ENCODE data around the gene SLC19A1. TPM values are rescaled to one million over a fixed set of nuclear protein-coding genes. Genes with fewer than 3 reads are reported as not detected.

SLC19A1 gene
- total and polyA plus RNA-seq, 3 experiments from 2014 or later, result 7.0 to 66.8 (median 55.7) TPM

DNA sequence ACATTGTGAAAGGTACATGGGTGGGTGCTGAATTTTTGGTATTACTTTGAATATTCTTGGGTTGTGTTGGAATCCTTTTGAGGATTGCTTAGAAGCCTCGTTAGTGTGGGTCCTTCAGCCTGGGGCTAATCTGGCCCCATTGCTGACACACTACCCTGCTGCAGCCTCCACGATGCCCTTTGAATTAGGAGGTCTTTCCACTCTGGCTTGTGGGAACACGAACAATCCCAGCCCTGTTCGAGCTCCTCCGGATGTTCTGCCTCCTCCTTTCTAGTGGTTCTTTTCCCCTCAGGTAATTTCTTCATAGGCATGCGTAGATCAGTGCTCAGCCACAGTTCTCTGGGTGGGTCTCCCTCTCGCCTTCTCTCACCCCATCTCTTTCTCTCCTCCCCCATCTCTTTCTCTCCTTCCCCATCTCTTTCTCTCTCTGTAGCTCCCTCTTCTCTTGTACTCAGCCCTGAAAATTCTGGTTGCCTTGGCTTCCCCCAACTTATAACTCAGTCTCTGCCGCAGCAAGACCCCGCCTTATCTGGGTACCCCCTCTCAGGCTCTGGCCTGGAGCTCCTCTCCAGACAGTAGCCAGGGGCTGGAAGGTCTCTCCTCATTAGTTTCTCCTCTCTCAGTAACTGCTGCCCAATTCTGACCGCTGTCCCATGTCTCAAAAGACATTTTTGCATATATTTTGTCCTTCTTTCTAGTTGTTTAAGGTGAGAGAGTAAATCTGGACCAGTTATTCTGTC is 46.0 kb upstream of the SLC19A1 start:
- Mint-ChIP-seq H3K27me3 (peaks cover 32 to 35% of the 10 kb centered on the region in 2 donors), H3K9me3 (peaks cover 13 to 27% (median 22%) of the 10 kb centered on the region in 5 donors), H3K4me1 (peaks cover 0 to under 1% (median 0%) of the 10 kb centered on the region in 3 donors), H3K27ac (peak overlapping the region in 2 of 8 donors; percentile 6 to 47), H3K4me3 (peak overlapping the region in 1 of 7 donors; percentile 41), H3K36me3 (peaks cover 0 to 3% (median 3%) of the 10 kb centered on the region in 3 donors)
- Histone ChIP-seq H3K27me3 (ENCODE audit: insufficient read depth, low read length, poor library complexity, severe bottlenecking) (no peaks in the 10 kb centered on the region), H3K27ac (ENCODE audit: low read depth, low read length) (no peak overlapping the region), H3K36me3 (ENCODE audit: insufficient read depth, low read length) (no peaks in the 10 kb centered on the region), H3K4me3 (ENCODE audit: low read length) (no peak overlapping the region), H3K9me3 (ENCODE audit: low read length) (peaks cover 9% of the 10 kb centered on the region), H3K4me1 (ENCODE audit: insufficient read depth, low read length) (peaks cover 20% of the 10 kb centered on the region)
- POLR2A ChIA-PET, result no interaction called here
- CTCF ChIA-PET, result interaction anchor here (1.8 kb wide), 1 partner anchor 32 kb away, joined by 4 read pairs; no protein-coding TSS in a partner anchor
- no peak for DNase-seq

DNA sequence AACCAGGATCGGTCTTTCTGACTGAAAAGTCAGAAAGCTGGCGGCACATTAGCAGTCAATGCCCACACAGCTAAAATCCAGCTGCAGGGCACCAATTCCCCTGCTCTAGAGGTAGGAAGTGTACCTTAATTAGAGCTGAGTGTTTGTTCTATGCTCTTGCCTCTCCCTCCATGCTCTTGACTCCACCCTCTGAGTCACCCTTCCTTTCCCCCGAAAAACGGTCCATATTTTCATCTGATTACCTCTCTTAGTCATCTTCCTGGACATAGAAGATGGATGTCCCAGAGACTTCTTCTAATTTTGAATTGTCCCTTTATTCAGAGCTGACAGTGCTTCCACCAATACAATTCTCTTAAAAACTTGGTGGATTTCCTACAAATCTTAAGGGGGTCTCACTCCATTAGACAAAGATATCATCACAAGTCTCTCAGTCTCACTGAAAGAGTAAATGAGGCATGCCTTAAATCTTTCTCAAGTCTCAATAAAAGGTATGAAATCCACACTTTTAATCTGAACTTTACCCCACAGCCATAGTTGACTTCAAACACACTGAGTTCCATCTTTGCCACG is 44.1 kb upstream of the SLC19A1 start:
- POLR2A ChIA-PET, result no interaction called here

DNA sequence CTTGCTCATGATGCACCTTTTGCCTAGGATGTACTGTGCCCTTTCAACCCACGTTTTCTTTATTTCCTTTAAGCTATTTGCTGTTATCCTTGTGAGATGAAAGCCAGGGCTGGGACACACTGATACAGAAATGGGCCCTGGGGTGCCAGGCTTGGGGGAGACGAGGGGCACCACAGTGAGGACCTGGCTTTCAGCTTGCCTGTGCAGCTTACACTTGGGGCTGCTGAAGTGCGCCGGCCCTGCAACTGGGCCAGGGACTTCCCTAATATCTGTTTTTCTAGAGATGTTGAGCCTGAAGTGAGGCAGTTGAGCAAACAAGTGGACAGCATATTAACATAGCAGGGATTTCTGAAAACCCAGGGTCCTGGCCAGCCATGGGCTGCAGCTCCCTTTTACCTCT is 42.5 kb upstream of the SLC19A1 start:
- ChIA-PET POLR2A (no interaction called here), CTCF (interaction anchor here (1.4 kb wide), 1 partner anchor 11 kb away, joined by 5 read pairs; no protein-coding TSS in a partner anchor)
- H3K36me3 Mint-ChIP-seq, result peaks cover 0 to 3% (median 3%) of the 10 kb centered on the region in 3 donors
- Histone ChIP-seq H3K4me3 (ENCODE audit: low read length) (no peak overlapping the region), H3K36me3 (ENCODE audit: insufficient read depth, low read length) (no peaks in the 10 kb centered on the region), H3K27ac (ENCODE audit: low read depth, low read length) (no peak overlapping the region), H3K4me1 (ENCODE audit: insufficient read depth, low read length) (no peaks in the 10 kb centered on the region), H3K27me3 (ENCODE audit: insufficient read depth, low read length, poor library complexity, severe bottlenecking) (no peaks in the 10 kb centered on the region), H3K9me3 (ENCODE audit: low read length) (peaks cover 13% of the 10 kb centered on the region)
- DNase-seq, result peak in 1 of 5 donors; percentile 20
- H3K4me3 Mint-ChIP-seq, result no peak overlapping the region
- no peaks in the 10 kb centered on the region for H3K4me1 Mint-ChIP-seq
- peaks cover 16 to 33% (median 25%) of the 10 kb centered on the region in 5 donors for H3K9me3 Mint-ChIP-seq
- H3K27me3 Mint-ChIP-seq, result peaks cover 40 to 42% of the 10 kb centered on the region in 2 donors
- no peak overlapping the region for H3K27ac Mint-ChIP-seq

More for the DNA sequence above, 44.1 kb upstream of the SLC19A1 start:
- H3K27ac ChIP-seq (ENCODE audit: low read depth, low read length), result no peak overlapping the region
- no peaks in the 10 kb centered on the region for H3K4me1 Mint-ChIP-seq
- no peak overlapping the region for H3K4me3 ChIP-seq (ENCODE audit: low read length)
- DNase-seq, result no peak
- peaks cover 4% of the 10 kb centered on the region for H3K4me1 ChIP-seq (ENCODE audit: insufficient read depth, low read length)
- H3K27me3 ChIP-seq (ENCODE audit: insufficient read depth, low read length, poor library complexity, severe bottlenecking), result no peaks in the 10 kb centered on the region
- H3K9me3 ChIP-seq (ENCODE audit: low read length), result peaks cover 13% of the 10 kb centered on the region
- peaks cover 16 to 33% (median 25%) of the 10 kb centered on the region in 5 donors for H3K9me3 Mint-ChIP-seq
- H3K4me3 Mint-ChIP-seq, result no peak overlapping the region
- no peak overlapping the region for H3K27ac Mint-ChIP-seq
- peaks cover 0 to 3% (median 3%) of the 10 kb centered on the region in 3 donors for H3K36me3 Mint-ChIP-seq
- CTCF ChIA-PET, result no interaction called here
- no peaks in the 10 kb centered on the region for H3K36me3 ChIP-seq (ENCODE audit: insufficient read depth, low read length)
- peaks cover 38 to 42% of the 10 kb centered on the region in 2 donors for H3K27me3 Mint-ChIP-seq

DNA sequence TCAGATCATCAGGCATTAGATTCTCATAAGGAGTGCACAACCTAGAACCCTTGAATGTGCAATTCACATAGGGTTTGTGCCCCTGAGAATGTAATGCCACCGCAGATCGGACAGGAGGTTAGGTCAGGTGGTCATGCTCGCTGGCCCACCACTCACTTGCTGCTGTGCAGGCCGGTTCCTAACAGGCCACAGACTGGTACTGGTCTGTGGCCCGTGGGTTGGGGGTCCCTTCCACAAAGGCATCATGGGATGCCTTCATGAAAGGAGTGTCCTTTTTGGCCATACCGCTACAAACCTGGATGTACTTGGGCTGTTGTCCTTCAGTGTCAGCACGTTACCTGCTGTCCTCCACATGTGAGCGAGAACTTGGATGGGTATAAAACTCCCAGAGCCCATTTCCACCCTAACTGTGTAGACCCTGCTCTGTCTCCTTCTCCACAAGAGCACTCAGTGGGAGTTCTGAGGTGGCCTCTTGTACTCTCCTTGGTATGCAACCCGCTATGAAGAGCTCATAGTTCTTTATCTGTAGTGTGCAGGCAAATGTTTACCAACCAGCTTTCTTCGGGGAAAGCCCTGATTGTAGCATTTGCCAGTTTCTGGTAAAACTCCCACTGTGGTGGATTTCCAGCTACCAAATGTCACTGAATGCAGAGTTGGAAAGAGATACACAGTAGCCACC is 41.7 kb upstream of the SLC19A1 start:
- CTCF ChIA-PET, result no interaction called here
- H3K4me3 Mint-ChIP-seq, result no peak overlapping the region
- H3K27ac Mint-ChIP-seq, result no peak overlapping the region
- Histone ChIP-seq H3K4me1 (ENCODE audit: insufficient read depth, low read length) (no peaks in the 10 kb centered on the region), H3K27ac (ENCODE audit: low read depth, low read length) (no peak overlapping the region), H3K9me3 (ENCODE audit: low read length) (peaks cover 13% of the 10 kb centered on the region), H3K27me3 (ENCODE audit: insufficient read depth, low read length, poor library complexity, severe bottlenecking) (no peaks in the 10 kb centered on the region), H3K36me3 (ENCODE audit: insufficient read depth, low read length) (no peaks in the 10 kb centered on the region), H3K4me3 (ENCODE audit: low read length) (no peak overlapping the region)
- POLR2A ChIA-PET, result no interaction called here
- DNase-seq, result peak in 1 of 5 donors; percentile 7
- peaks cover 16 to 33% (median 25%) of the 10 kb centered on the region in 5 donors for H3K9me3 Mint-ChIP-seq
- H3K27me3 Mint-ChIP-seq, result peaks cover 33 to 40% of the 10 kb centered on the region in 2 donors
- peaks cover 0 to 3% (median 3%) of the 10 kb centered on the region in 3 donors for H3K36me3 Mint-ChIP-seq
- H3K4me1 Mint-ChIP-seq, result no peaks in the 10 kb centered on the region

DNA sequence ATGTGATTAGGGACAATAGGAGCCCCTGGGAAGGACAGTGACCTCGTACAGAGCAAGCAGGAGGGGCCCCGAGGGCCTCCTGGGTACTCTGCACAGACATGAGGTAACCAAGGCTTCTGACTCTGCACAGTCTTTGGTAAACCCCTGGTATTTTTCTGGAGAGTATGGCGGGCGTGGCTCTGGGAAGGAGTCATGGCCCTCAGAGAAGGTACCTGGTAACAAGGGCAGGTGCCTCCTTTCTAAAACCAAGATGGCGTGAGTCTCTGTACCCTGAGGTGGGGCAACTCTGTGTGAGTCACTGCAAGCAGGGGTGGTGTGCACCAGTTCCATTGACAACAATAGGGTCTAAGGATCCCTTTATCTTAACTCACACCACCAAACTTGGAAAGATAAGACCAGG is 39.9 kb upstream of the SLC19A1 start:
- peaks cover 12 to 27% (median 22%) of the 10 kb centered on the region in 5 donors for H3K9me3 Mint-ChIP-seq
- Histone ChIP-seq H3K4me1 (ENCODE audit: insufficient read depth, low read length) (no peaks in the 10 kb centered on the region), H3K4me3 (ENCODE audit: low read length) (no peak overlapping the region), H3K27ac (ENCODE audit: low read depth, low read length) (no peak overlapping the region), H3K36me3 (ENCODE audit: insufficient read depth, low read length) (no peaks in the 10 kb centered on the region), H3K27me3 (ENCODE audit: insufficient read depth, low read length, poor library complexity, severe bottlenecking) (no peaks in the 10 kb centered on the region), H3K9me3 (ENCODE audit: low read length) (peaks cover 13% of the 10 kb centered on the region)
- no peaks in the 10 kb centered on the region for H3K4me1 Mint-ChIP-seq
- H3K27ac Mint-ChIP-seq, result no peak overlapping the region
- POLR2A ChIA-PET, result no interaction called here
- no peak overlapping the region for H3K4me3 Mint-ChIP-seq
- CTCF ChIA-PET, result interaction anchor here (1.2 kb wide), 1 partner anchor 14 kb away, joined by 4 read pairs; no protein-coding TSS in a partner anchor
- peaks cover 21 to 22% of the 10 kb centered on the region in 2 donors for H3K27me3 Mint-ChIP-seq
- DNase-seq, result no peak
- peaks cover 0 to 3% (median 2%) of the 10 kb centered on the region in 3 donors for H3K36me3 Mint-ChIP-seq

DNA sequence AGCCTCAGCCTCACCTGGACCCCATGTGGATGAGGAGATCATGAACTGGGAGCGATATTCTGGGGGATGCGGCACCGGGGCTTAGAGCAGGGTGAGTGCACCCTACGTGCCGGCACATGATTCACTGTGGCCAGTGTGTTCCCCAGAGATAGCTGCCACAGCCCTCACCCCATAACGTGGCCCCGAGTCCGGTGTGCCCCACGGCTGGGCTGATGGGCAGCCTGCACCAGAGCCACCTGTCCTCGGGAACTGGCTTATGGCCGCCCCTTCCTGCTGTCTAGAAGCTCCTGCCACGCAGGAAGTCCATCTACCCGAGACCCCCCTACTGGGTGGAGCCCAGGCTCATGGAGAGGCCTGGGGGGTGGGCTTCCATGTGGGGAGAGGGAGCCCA is 39.1 kb upstream of the SLC19A1 start:
- no peak overlapping the region for H3K27ac ChIP-seq (ENCODE audit: low read depth, low read length)
- no peaks in the 10 kb centered on the region for H3K4me1 Mint-ChIP-seq
- CTCF ChIA-PET, result interaction anchor here (1.2 kb wide), 1 partner anchor 15 kb away, joined by 4 read pairs; no protein-coding TSS in a partner anchor
- H3K36me3 ChIP-seq (ENCODE audit: insufficient read depth, low read length), result no peaks in the 10 kb centered on the region
- no peaks in the 10 kb centered on the region for H3K27me3 ChIP-seq (ENCODE audit: insufficient read depth, low read length, poor library complexity, severe bottlenecking)
- no peak overlapping the region for H3K27ac Mint-ChIP-seq
- peaks cover 9% of the 10 kb centered on the region for H3K9me3 ChIP-seq (ENCODE audit: low read length)
- H3K9me3 Mint-ChIP-seq, result peaks cover 5 to 19% (median 14%) of the 10 kb centered on the region in 5 donors
- peaks cover 0 to 3% (median 0%) of the 10 kb centered on the region in 3 donors for H3K36me3 Mint-ChIP-seq
- H3K4me3 Mint-ChIP-seq, result no peak overlapping the region
- H3K4me1 ChIP-seq (ENCODE audit: insufficient read depth, low read length), result no peaks in the 10 kb centered on the region
- H3K27me3 Mint-ChIP-seq, result peaks cover 14 to 18% of the 10 kb centered on the region in 2 donors
- H3K4me3 ChIP-seq (ENCODE audit: low read length), result no peak overlapping the region
- no peak for DNase-seq
- POLR2A ChIA-PET, result no interaction called here

GRCh38 chr21:45580576-45581321 is 38.5 kb upstream of the SLC19A1 start:
- no peaks in the 10 kb centered on the region for H3K4me1 ChIP-seq (ENCODE audit: insufficient read depth, low read length)
- H3K4me3 ChIP-seq (ENCODE audit: low read length), result no peak overlapping the region
- H3K9me3 ChIP-seq (ENCODE audit: low read length), result peaks cover 4% of the 10 kb centered on the region
- no peak for DNase-seq
- no peaks in the 10 kb centered on the region for H3K4me1 Mint-ChIP-seq
- H3K9me3 Mint-ChIP-seq, result peaks cover 3 to 13% (median 8%) of the 10 kb centered on the region in 5 donors
- no peak overlapping the region for H3K4me3 Mint-ChIP-seq
- no peaks in the 10 kb centered on the region for H3K27me3 ChIP-seq (ENCODE audit: insufficient read depth, low read length, poor library complexity, severe bottlenecking)
- no peak overlapping the region for H3K27ac ChIP-seq (ENCODE audit: low read depth, low read length)
- H3K27ac Mint-ChIP-seq, result no peak overlapping the region
- H3K36me3 Mint-ChIP-seq, result no peaks in the 10 kb centered on the region
- no peaks in the 10 kb centered on the region for H3K36me3 ChIP-seq (ENCODE audit: insufficient read depth, low read length)
- POLR2A ChIA-PET, result no interaction called here
- CTCF ChIA-PET, result interaction anchor here (1.2 kb wide), 1 partner anchor 16 kb away, joined by 4 read pairs; no protein-coding TSS in a partner anchor
- H3K27me3 Mint-ChIP-seq, result peaks cover 13 to 16% of the 10 kb centered on the region in 2 donors

Measured in CD8-positive, alpha-beta memory T cell (primary cell).